ENCODE data around the gene ZMIZ2. TPM values are rescaled to one million over a fixed set of nuclear protein-coding genes. Genes with fewer than 3 reads are reported as not detected.

Gene ZMIZ2
- total and polyA plus RNA-seq, 2 of the 8 experiments (the other 6 are each of a cell fraction or from before 2014, with no cell fraction given) = 24.4 to 66.4 TPM

DNA sequence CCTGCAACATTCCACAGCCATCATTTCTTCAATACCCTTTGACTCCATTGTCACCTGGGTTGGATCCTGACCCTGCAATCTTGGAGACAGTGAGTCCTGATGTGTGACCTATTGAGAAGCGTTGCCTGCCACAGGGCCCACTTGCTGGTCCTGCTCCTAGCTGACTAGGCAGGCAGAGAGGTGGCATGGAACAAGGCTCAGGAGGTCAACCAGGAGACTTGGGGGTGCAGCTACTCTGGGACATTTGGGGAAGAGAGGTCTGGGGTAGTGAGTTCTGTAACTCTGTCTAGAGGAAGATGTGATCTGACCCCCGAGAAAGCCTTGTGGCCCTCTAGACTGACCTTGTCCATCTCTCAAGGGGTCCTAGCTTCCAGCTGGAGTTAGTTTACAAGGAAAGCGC, 1.8 kb downstream of the ZMIZ2 start (continued):
- TF ChIP-seq SUZ12 (IDR thresholded peaks at IDR 0.05; ENCODE audit: low read length) = no peak
- TF ChIP-seq BCL11A (IDR thresholded peaks at IDR 0.05; ENCODE audit: low read depth in 2 of 2, low read length in 2 of 2) = no peak
- no peak for TF ChIP-seq HDAC6 (IDR thresholded peaks at IDR 0.05; ENCODE audit: low read depth, low read length)
- no peak for TF ChIP-seq RFX5 (IDR thresholded peaks at IDR 0.05; ENCODE audit: borderline replicate concordance, low read depth, low read length)

All from H1 (cell line).